ENCODE results near the gene TGM1. TPM values are rescaled to one million over a fixed set of nuclear protein-coding genes. Genes with fewer than 3 reads are reported as not detected.

The TGM1 gene
- total and polyA plus RNA-seq, 2 donors (not counting 1 experiment from before 2014, with no cell fraction given): 2.7 to 11.9 TPM

GRCh38 chr14:24277071-24277470, 14.1 kb upstream of the TGM1 start:
- H3K4me1 ChIP-seq (ENCODE audit: control insufficient read depth in 2 of 2, insufficient read depth in 2 of 2, low read length in 2 of 2): peaks cover 60 to 79% of the 10 kb centered on the region in 2 donors
- CTCF ChIA-PET: interaction anchor here (1.5 to 7.1 kb wide), 4 partner anchors 16 to 35 kb away, joined by 7 to 93 read pairs (median 26); partner anchors contain the start of genes CIDEB, DHRS1, LTB4R2 and NOP9
- peak overlapping the region; percentile 50 for H3K4me2 ChIP-seq (replicated peaks; ENCODE audit: low read depth, low read length, poor library complexity, severe bottlenecking)
- peak overlapping the region; percentile 65 to 80 for H3K27ac ChIP-seq (ENCODE audit: low read length in 2 of 2)
- no peaks in the 10 kb centered on the region for H4K20me1 ChIP-seq (ENCODE audit: control insufficient read depth, insufficient read depth, low read length, poor library complexity, severe bottlenecking)
- peaks cover 0 to 10% (median 0%) of the 10 kb centered on the region in 3 donors for H3K9me3 ChIP-seq (ENCODE audit: control extremely low read depth in 1 of 3, control insufficient read depth in 2 of 3, insufficient read depth in 1 of 3, low read length in 2 of 3)
- H3K9ac ChIP-seq (ENCODE audit: low read length): no peak overlapping the region
- DNase-seq (no peak), ATAC-seq (ENCODE audit: low read depth) (no peak)
- intact Hi-C loops (cut with micrococcal nuclease): loop anchor here (10.0 kb wide), 1 partner anchor 132 kb away; the partner anchor contains the start of genes EMC9, PSME2 and RNF31
- Mint-ChIP-seq H3K4me3 (peak overlapping the region; percentile 4), H3K27ac (peak overlapping the region; percentile 74), H3K9me3 (ENCODE audit: insufficient read depth) (no peaks in the 10 kb centered on the region), H3K27me3 (no peaks in the 10 kb centered on the region), H3K4me1 (peaks cover 85% of the 10 kb centered on the region)
- POLR2A ChIA-PET: interaction anchor here (1.2 to 1.5 kb wide), 2 partner anchors 13 to 35 kb away, joined by 3 to 4 read pairs; partner anchors contain the start of gene TINF2
- no peaks in the 10 kb centered on the region for H3K36me3 ChIP-seq (replicated peaks in 1 of 2; ENCODE audit: control extremely low read depth in 1 of 2, control insufficient read depth in 1 of 2, extremely low read depth in 1 of 2, insufficient read depth in 2 of 2, low read length in 1 of 2)
- H3K27me3 ChIP-seq (replicated peaks in 1 of 4; ENCODE audit: control extremely low read depth in 1 of 4, control insufficient read depth in 3 of 4, insufficient read depth in 4 of 4, low read length in 3 of 4): no peaks in the 10 kb centered on the region
- H3K4me3 ChIP-seq (ENCODE audit: control extremely low read depth in 1 of 5, extremely low read depth in 1 of 5, insufficient read depth in 1 of 5, low read depth in 2 of 5, low read length in 4 of 5): no peak overlapping the region
- H3K79me2 ChIP-seq (ENCODE audit: control insufficient read depth, insufficient read depth, low read length): peaks cover 37% of the 10 kb centered on the region
- no peak for TF ChIP-seq EZH2 (IDR thresholded peaks at IDR 0.05; ENCODE audit: borderline replicate concordance, insufficient read depth, low read depth, low read length, poor library complexity, severe bottlenecking)
- TF ChIP-seq, protein P1, sequence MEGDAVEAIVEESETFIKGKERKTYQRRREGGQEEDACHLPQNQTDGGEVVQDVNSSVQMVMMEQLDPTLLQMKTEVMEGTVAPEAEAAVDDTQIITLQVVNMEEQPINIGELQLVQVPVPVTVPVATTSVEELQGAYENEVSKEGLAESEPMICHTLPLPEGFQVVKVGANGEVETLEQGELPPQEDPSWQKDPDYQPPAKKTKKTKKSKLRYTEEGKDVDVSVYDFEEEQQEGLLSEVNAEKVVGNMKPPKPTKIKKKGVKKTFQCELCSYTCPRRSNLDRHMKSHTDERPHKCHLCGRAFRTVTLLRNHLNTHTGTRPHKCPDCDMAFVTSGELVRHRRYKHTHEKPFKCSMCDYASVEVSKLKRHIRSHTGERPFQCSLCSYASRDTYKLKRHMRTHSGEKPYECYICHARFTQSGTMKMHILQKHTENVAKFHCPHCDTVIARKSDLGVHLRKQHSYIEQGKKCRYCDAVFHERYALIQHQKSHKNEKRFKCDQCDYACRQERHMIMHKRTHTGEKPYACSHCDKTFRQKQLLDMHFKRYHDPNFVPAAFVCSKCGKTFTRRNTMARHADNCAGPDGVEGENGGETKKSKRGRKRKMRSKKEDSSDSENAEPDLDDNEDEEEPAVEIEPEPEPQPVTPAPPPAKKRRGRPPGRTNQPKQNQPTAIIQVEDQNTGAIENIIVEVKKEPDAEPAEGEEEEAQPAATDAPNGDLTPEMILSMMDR (IDR thresholded peaks at IDR 0.05): no peak
- H2AFZ ChIP-seq (ENCODE audit: insufficient read depth, low read depth, low read length, poor library complexity, severe bottlenecking): peak overlapping the region; percentile 52
- 96% methylated on average over 6 of the region's 6 CpGs for WGBS (ENCODE audit: insufficient coverage)

DNA sequence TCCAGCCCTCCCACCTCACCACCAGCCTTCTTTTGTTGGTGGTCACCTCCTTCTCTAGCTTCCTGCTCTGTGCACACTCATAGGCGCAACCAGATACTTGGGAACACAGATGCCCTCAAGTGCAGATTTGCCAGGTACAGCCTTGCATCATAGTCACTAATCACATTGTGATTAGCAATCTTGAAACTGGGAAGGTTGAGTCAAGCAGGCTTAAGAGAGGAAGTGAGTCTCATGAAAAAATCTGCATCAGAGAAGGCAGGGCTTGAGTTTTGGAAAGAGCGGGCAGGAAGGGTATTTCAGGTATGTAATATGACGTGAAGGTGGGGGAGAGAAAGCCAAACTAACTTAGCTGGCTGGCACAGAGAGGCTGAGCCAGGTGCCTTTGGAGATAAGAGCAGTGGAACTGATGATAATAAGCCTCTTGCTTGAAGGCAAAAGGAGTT, 11.1 kb upstream of the TGM1 start:
- H3K9me3 ChIP-seq (ENCODE audit: control extremely low read depth in 1 of 3, control insufficient read depth in 2 of 3, insufficient read depth in 1 of 3, low read length in 2 of 3): peaks cover 0 to 10% (median 0%) of the 10 kb centered on the region in 3 donors
- H3K4me2 ChIP-seq (replicated peaks; ENCODE audit: low read depth, low read length, poor library complexity, severe bottlenecking): peak overlapping the region; percentile 52
- TF ChIP-seq, protein P1 (IDR thresholded peaks at IDR 0.05): no peak
- no peak for TF ChIP-seq EZH2 (IDR thresholded peaks at IDR 0.05; ENCODE audit: borderline replicate concordance, insufficient read depth, low read depth, low read length, poor library complexity, severe bottlenecking)
- no peaks in the 10 kb centered on the region for H4K20me1 ChIP-seq (ENCODE audit: control insufficient read depth, insufficient read depth, low read length, poor library complexity, severe bottlenecking)
- no peaks in the 10 kb centered on the region for H3K9me3 Mint-ChIP-seq (ENCODE audit: insufficient read depth)
- ATAC-seq (ENCODE audit: low read depth) (peak; percentile 28), DNase-seq (peak; percentile 89)
- H3K27ac ChIP-seq (ENCODE audit: low read length in 2 of 2): peak overlapping the region; percentile 76 to 81
- 32% methylated on average over 3 of the region's 3 CpGs for WGBS (ENCODE audit: insufficient coverage)
- CTCF ChIA-PET: interaction anchor here (0.7 to 2.4 kb wide), 10 partner anchors 10 to 436 kb away, joined by 3 to 19 read pairs (median 4); partner anchors contain the start of genes CIDEB, LTB4R, MDP1 and TINF2
- H3K4me1 Mint-ChIP-seq: peaks cover 76% of the 10 kb centered on the region
- H3K36me3 ChIP-seq (replicated peaks in 1 of 2; ENCODE audit: control extremely low read depth in 1 of 2, control insufficient read depth in 1 of 2, extremely low read depth in 1 of 2, insufficient read depth in 2 of 2, low read length in 1 of 2): peaks cover 0 to 5% of the 10 kb centered on the region in 2 experiments
- peak overlapping the region; percentile 10 for H2AFZ ChIP-seq (ENCODE audit: insufficient read depth, low read depth, low read length, poor library complexity, severe bottlenecking)
- POLR2A ChIA-PET: interaction anchor here (0.7 to 2.0 kb wide), 5 partner anchors 15 to 156 kb away, joined by 3 to 11 read pairs (median 4); partner anchors contain the start of gene TINF2
- H3K27me3 Mint-ChIP-seq: no peaks in the 10 kb centered on the region
- H3K9ac ChIP-seq (ENCODE audit: low read length): no peak overlapping the region
- H3K79me2 ChIP-seq (ENCODE audit: control insufficient read depth, insufficient read depth, low read length): peaks cover 34% of the 10 kb centered on the region
- H3K4me3 ChIP-seq (ENCODE audit: control extremely low read depth in 1 of 5, extremely low read depth in 1 of 5, insufficient read depth in 1 of 5, low read depth in 2 of 5, low read length in 4 of 5): no peak overlapping the region
- no peaks in the 10 kb centered on the region for H3K27me3 ChIP-seq (replicated peaks in 1 of 4; ENCODE audit: control extremely low read depth in 1 of 4, control insufficient read depth in 3 of 4, insufficient read depth in 4 of 4, low read length in 3 of 4)
- H3K4me3 Mint-ChIP-seq: peak overlapping the region; percentile 58
- peak overlapping the region; percentile 89 for H3K27ac Mint-ChIP-seq
- intact Hi-C loops (cut with micrococcal nuclease): loop anchor here (10.0 kb wide), 1 partner anchor 129 kb away; the partner anchor contains the start of genes EMC9, PSME2 and RNF31
- peaks cover 55 to 64% of the 10 kb centered on the region in 2 donors for H3K4me1 ChIP-seq (ENCODE audit: control insufficient read depth in 2 of 2, insufficient read depth in 2 of 2, low read length in 2 of 2)

All from B cell (primary cell).